ENCODE results near the gene FLNB.

The FLNB gene

GRCh38 chr3:57967590-57967989 is 40.6 kb upstream of the FLNB start:
- H3K9ac ChIP-seq (ENCODE audit: low read depth, low read length, poor library complexity, severe bottlenecking): no peak overlapping the region
- H3K4me2 ChIP-seq (ENCODE audit: low read depth, low read length, poor library complexity, severe bottlenecking): peak overlapping the region; percentile 54
- H3F3A ChIP-seq (ENCODE audit: low read depth): no peaks in the 10 kb centered on the region
- TF ChIP-seq CTCF (conservative IDR thresholded peaks at IDR 0.05; ENCODE audit: low read length): no peak
- TF ChIP-seq EZH2phosphoT487 (IDR thresholded peaks at IDR 0.05; ENCODE audit: borderline replicate concordance): no peak
- H3K36me3 ChIP-seq (ENCODE audit: insufficient read depth, low read length): no peaks in the 10 kb centered on the region
- no peaks in the 10 kb centered on the region for H3K9me2 ChIP-seq (replicated peaks; ENCODE audit: low read depth, low read length)
- no peaks in the 10 kb centered on the region for H3K9me3 ChIP-seq (ENCODE audit: insufficient read depth, low read depth, low read length)
- H4K20me1 ChIP-seq (ENCODE audit: insufficient read depth, low read length, poor library complexity, severe bottlenecking): no peaks in the 10 kb centered on the region
- H2AFZ ChIP-seq (ENCODE audit: low read length): no peak overlapping the region
- peaks cover 23% of the 10 kb centered on the region for H3K4me1 ChIP-seq (ENCODE audit: insufficient read depth, low read length, poor library complexity, severe bottlenecking)
- H3K27me3 ChIP-seq (ENCODE audit: insufficient read depth, low read length, poor library complexity, severe bottlenecking): no peaks in the 10 kb centered on the region
- peak overlapping the region; percentile 20 for H3K4me3 ChIP-seq (ENCODE audit: low read length, poor library complexity, severe bottlenecking)
- H3K79me2 ChIP-seq (ENCODE audit: insufficient read depth, low read length): no peaks in the 10 kb centered on the region

GRCh38 chr3:57968501-57968900 is 39.7 kb upstream of the FLNB start:
- no peaks in the 10 kb centered on the region for H3K27me3 ChIP-seq (ENCODE audit: insufficient read depth, low read length, poor library complexity, severe bottlenecking)
- H3K79me2 ChIP-seq (ENCODE audit: insufficient read depth, low read length): no peaks in the 10 kb centered on the region
- no peaks in the 10 kb centered on the region for H3K9me2 ChIP-seq (replicated peaks; ENCODE audit: low read depth, low read length)
- no peaks in the 10 kb centered on the region for H4K20me1 ChIP-seq (ENCODE audit: insufficient read depth, low read length, poor library complexity, severe bottlenecking)
- no peak overlapping the region for H3K4me2 ChIP-seq (ENCODE audit: low read depth, low read length, poor library complexity, severe bottlenecking)
- TF ChIP-seq EZH2phosphoT487 (IDR thresholded peaks at IDR 0.05; ENCODE audit: borderline replicate concordance) (no peak), CTCF (conservative IDR thresholded peaks at IDR 0.05; ENCODE audit: low read length) (no peak)
- H2AFZ ChIP-seq (ENCODE audit: low read length): no peak overlapping the region
- H3K9ac ChIP-seq (ENCODE audit: low read depth, low read length, poor library complexity, severe bottlenecking): no peak overlapping the region
- H3K9me3 ChIP-seq (ENCODE audit: insufficient read depth, low read depth, low read length): no peaks in the 10 kb centered on the region
- H3K36me3 ChIP-seq (ENCODE audit: insufficient read depth, low read length): no peaks in the 10 kb centered on the region
- H3F3A ChIP-seq (ENCODE audit: low read depth): no peaks in the 10 kb centered on the region
- peaks cover 23% of the 10 kb centered on the region for H3K4me1 ChIP-seq (ENCODE audit: insufficient read depth, low read length, poor library complexity, severe bottlenecking)
- H3K4me3 ChIP-seq (ENCODE audit: low read length, poor library complexity, severe bottlenecking): no peak overlapping the region

- no peaks in the 10 kb centered on the region for H3K9me3 ChIP-seq (ENCODE audit: insufficient read depth, low read depth, low read length)
- no peaks in the 10 kb centered on the region for H4K20me1 ChIP-seq (ENCODE audit: insufficient read depth, low read length, poor library complexity, severe bottlenecking)
- H3K36me3 ChIP-seq (ENCODE audit: insufficient read depth, low read length): no peaks in the 10 kb centered on the region
- H3K9ac ChIP-seq (ENCODE audit: low read depth, low read length, poor library complexity, severe bottlenecking): no peak overlapping the region
- H3K9me2 ChIP-seq (replicated peaks; ENCODE audit: low read depth, low read length): no peaks in the 10 kb centered on the region
- H2AFZ ChIP-seq (ENCODE audit: low read length): no peak overlapping the region
- H3K27me3 ChIP-seq (ENCODE audit: insufficient read depth, low read length, poor library complexity, severe bottlenecking): no peaks in the 10 kb centered on the region
- no peak overlapping the region for H3K4me3 ChIP-seq (ENCODE audit: low read length, poor library complexity, severe bottlenecking)
- peaks cover 22% of the 10 kb centered on the region for H3K4me1 ChIP-seq (ENCODE audit: insufficient read depth, low read length, poor library complexity, severe bottlenecking)
- H3K4me2 ChIP-seq (ENCODE audit: low read depth, low read length, poor library complexity, severe bottlenecking): no peak overlapping the region
- no peaks in the 10 kb centered on the region for H3F3A ChIP-seq (ENCODE audit: low read depth)
- no peak for TF ChIP-seq EZH2phosphoT487 (IDR thresholded peaks at IDR 0.05; ENCODE audit: borderline replicate concordance)
- TF ChIP-seq CTCF (conservative IDR thresholded peaks at IDR 0.05; ENCODE audit: low read length): no peak
- H3K79me2 ChIP-seq (ENCODE audit: insufficient read depth, low read length): no peaks in the 10 kb centered on the region
These were observed 36.2 kb upstream of the FLNB start for GRCh38 chr3:57971975-57972374.

All from Loucy (cell line).